Measurements from ENCODE around the gene POM121C. TPM values are rescaled to one million over a fixed set of nuclear protein-coding genes. Genes with fewer than 3 reads are reported as not detected.
"Not testable (repeated sequence)": the region's sequence is repeated elsewhere in the genome, so short reads cannot be mapped to it uniquely, and the experiment has no call there.

The POM121C gene
- total RNA-seq, 1 donor from 2014 or later, result 17.9 TPM

DNA sequence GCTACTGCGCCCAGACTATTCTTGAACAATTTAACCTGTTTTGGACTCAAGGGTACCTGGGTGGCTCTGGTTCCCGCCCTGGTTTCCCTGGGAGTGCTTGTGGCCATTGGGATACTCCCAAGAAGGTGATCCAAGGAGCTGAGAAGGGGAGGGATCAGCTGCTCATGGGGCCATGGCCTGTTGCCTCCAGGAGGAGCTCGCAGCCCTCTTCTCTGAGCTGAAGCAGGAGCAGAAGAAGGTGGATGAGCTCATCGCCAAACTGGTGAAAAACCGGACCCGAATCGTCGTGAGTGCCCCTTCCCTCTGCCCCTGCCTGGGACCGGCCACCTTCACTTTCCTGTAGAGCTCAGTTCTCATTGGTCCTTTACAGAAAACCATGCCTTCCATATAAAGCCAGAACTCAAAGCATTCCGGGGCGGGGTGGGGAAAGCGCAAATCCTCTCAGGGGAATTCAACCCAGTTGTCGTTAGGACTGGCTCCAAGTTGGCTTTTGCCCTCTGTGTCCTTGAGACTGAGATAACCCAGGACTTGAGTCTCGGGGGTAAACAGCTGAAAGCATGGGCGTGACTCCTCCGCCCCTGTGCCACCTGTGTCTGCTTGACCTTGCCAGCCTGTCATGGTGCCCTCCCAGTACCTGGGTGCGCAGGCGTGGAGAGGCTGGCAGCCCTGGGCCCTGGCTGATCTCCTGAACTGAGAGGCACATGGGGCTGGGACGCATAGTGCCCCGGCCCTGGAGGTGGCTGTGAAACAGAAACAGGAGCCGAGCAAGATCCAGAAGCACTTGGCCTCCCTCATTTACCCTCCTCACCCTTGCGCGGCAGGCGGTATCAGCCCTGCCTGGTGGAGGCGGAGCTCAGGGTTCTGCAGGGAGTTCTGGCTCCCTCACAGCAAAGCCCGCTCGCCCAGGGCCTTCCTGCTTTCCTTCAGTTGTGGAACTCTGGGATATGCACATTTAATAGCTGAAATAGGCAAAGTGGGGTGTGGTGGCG is 82.3 kb downstream of the POM121C start:
- ATAC-seq (ENCODE audit: poor library complexity), result peak; percentile 82
- DNase-seq; intact Hi-C loops (cut with DNase I): not testable (repeated sequence)

DNA sequence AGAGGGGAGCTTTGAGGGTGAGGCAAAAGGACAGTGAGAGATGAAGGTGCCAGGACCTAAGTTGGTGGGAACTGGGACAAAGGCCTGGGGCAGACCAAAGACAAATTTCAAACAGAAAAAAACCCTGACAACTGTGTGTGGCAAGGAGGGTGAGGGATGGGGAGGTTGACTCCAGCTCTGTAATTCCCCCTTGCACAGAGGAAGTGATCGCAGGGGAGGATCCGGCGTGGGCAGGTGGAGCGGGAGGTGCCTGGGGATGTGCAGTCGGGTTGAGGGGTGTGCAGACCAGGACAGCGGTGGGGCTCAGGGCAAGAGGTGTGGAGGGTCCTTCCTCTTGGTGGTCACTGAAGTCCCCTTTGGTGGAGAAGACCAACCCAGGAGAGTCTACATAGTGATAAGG is 85.5 kb downstream of the POM121C start:
- ATAC-seq (ENCODE audit: poor library complexity); intact Hi-C loops (cut with DNase I); DNase-seq: not testable (repeated sequence)

DNA sequence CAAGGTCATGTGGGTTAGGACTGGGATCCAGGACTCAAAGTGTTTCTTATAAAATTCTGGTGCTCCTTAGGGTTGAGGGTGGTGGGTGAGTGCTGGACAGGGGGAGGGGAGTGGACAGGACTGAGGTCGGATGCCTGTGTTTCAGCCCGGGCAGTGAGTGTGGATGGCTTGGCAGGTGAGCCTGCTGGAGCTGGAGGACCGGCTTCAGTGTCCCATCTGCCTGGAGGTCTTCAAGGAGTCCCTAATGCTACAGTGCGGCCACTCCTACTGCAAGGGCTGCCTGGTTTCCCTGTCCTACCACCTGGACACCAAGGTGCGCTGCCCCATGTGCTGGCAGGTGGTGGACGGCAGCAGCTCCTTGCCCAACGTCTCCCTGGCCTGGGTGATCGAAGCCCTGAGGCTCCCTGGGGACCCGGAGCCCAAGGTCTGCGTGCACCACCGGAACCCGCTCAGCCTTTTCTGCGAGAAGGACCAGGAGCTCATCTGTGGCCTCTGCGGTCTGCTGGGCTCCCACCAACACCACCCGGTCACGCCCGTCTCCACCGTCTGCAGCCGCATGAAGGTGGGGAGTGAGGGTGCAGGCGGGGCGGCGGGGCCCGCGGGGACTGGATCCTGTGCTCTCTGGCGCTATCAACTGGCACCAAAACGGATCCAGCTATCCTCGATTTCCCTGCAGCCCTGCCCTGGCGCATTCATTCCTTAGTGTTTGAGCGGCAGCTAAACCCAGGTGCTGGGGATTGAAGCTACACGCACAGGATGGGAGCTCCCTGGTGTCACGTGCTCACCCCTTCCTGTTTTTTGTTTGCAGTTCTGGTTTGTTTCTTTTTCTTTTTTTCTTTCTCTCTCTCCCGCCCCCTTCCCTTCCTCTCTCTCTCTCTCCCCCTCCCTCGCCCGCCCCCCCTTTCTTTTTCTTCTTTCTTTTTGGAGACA is 87.1 kb downstream of the POM121C start:
- intact Hi-C loops (cut with DNase I); DNase-seq; ATAC-seq (ENCODE audit: poor library complexity): not testable (repeated sequence)

DNA sequence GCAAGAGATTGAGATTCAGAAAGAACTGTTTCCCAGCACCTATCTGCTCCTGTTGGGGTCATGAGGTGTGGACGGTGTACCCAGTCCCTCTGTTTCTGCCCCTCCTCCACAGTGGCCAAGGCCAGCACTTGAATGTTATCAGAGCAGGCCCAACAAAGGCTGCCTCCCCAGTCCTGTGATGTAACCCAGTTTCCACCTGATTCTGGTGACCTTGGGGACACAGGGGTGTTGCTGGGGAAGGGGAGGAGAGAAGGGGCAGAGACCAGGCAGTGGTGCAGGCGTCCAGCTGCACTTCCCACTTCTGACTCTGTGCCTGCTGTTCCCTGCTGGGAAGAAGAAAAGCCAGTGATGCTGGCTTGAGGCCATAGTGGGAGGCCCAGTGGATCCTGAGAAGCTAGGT is 88.2 kb downstream of the POM121C start:
- intact Hi-C loops (cut with DNase I); DNase-seq; ATAC-seq (ENCODE audit: poor library complexity): not testable (repeated sequence)

DNA sequence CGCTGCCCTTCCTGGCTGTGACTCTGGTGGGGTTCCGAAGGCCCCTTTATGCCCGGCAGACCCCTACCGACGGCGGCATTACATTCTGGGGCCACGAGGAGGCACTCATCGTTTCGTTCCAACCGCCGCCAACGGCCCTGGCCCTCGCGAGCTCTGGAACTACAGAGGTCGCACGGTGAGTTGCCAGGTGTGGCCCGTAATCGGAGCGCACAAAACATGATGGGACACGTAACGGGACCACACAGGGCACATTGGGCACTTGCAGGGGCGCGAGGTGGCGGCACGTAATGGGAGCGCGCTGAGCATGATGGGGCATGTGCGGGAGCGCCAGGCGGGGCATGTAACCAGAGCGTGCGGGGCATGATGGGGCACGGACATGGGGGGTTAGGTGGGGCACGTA is 90.8 kb downstream of the POM121C start, which contains the start of gene TRIM73:
Gene TRIM73, plus strand, starts transcription at position 301 of the 400 bp plus-strand sequence. CDS start 3,305 bp downstream, outside the sequence.
- intact Hi-C loops (cut with DNase I); ATAC-seq (ENCODE audit: poor library complexity); DNase-seq: not testable (repeated sequence)

DNA sequence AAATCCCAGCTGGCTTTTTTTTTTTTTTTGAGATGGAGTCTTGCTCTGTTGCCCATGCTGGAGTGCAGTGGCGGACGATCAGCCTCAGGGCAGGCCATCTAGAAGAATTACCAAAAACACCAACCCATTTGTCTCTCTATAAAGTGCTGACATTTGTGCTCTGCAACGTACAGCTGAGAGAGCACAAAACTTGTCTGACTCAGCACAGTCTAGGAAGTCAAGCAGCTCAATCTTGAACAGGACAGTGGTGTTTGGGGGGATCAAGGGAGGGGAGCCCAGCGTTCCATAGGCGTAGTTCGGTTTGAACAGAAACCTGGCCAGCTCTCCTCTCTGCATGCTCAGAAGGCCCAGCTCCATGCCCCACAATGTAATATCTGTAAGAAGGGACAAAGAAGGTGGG is 92.9 kb downstream of the POM121C start:
- intact Hi-C loops (cut with DNase I); DNase-seq: not testable (repeated sequence)
- ATAC-seq (ENCODE audit: poor library complexity), result peak; percentile 45

DNA sequence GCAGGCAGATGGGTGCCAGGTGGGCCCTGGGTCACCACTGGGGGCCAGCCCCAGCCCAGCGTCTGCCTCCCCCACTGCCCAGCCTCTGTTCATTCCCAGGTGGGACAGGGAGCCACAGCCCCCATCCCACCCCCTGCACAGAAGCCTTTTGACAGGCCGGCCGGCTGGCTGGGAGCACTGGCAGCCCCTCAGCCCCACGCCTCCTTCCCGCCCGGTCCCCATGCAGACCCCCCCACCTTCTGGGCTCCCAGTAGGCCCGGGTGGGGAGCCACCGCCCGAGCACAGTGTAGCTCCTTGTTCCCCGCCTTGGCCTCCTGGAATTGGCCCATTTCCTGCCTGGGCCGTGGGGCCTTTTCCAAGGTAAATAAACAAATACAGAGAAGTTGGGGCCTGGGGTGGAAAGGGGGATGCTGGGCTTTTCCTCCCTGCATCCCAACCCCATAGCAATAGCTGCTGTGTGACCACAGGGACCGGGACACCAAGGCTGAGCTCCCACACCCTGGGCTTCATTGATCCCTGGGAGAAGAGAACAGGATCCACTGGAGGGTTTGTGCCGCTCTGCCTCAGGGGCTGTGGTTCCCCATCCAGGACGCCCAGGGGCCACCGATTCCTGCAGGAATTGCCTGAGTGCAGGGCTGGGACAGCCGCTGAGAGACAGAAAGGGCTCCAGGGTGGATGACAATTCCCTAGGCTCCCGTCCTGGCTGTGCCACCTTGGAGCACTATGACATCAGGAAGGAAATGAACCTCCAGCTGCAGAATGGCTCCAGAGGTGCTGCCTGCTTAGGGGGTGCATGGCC is 111.4 kb downstream of the POM121C start:
- peak; percentile 69 for ATAC-seq (ENCODE audit: poor library complexity)
- intact Hi-C loops (cut with DNase I), result not testable (repeated sequence)

DNA sequence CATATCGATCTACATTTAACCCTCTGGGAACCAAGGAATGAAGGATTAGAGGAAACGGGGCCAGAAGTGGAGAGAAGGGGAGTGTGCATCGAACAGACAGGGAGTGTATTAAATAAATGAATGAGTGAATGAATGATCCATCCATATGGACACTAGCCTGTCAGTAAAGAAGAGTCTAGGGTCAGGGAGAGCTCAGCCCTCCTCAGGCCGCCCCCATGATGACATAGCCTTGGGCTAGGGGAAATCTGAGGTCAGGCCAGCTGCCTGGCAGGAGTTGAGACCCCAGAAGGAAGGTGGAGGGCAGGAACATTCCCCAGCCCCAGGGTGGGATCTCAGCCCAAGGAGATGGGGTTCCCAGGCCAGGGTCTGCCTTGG is 112.0 kb downstream of the POM121C start:
- DNase-seq; intact Hi-C loops (cut with DNase I); ATAC-seq (ENCODE audit: poor library complexity): not testable (repeated sequence)

More for the DNA sequence above, 111.4 kb downstream of the POM121C start:
- DNase-seq, result not testable (repeated sequence)

DNA sequence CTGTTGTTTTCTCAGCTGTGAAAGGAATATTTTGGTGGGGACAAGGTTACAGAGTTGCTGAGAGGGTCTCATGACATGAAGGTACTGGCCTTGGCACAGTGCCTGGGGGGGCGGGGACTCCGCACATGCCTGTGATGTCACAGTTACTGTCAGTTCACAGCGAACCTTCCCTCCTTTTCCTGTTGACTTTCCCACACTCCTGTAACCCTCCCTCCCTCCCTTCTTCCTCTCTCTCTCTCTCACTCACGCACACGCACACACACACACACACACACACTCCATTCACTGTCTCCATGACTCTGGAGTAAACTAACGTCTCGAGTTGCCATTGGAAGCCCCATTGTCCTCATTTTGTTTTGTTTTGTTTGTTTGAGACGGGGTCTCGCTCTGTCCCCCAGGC is 118.8 kb downstream of the POM121C start:
- intact Hi-C loops (cut with DNase I); DNase-seq: not testable (repeated sequence)
- peak; percentile 31 for ATAC-seq (ENCODE audit: poor library complexity)

Other genes starting within 250 kb of the POM121C start
- 0.94 TPM for gene TRIM73, start 90.7 kb downstream of the POM121C start, total RNA-seq
- gene SPDYE5, start 6.0 kb upstream of the POM121C start, total RNA-seq, result not detected

All from Right ventricle myocardium superior (tissue), 1 donor.